Lung (tissue), 12 donors: ENCODE measurements around the gene SLC29A2. TPM values are rescaled to one million over a fixed set of nuclear protein-coding genes. Genes with fewer than 3 reads are reported as not detected.

Source experiments
- ATAC-seq: fragments of 200-7000 bp; cut with Tn5 transposase; one replicate; pipeline ENCODE4 v1.9.1; 2020; ENCODE audit warnings: moderate number of reproducible peaks; ENCODE audit not compliant: insufficient read depth, low FRiP score
- DNase-seq, 3 donors: peaks; one replicate each; pipeline ENCODE4 v3.0.0-alpha.2; 2013 to 2017
- H3K27ac ChIP-seq, 2 donors: one replicate each; pipeline ENCODE4 v1.5.1; 2013; ENCODE audit warnings: mild to moderate bottlenecking in 2 of 2, moderate library complexity in 2 of 2, control low read depth in 1 of 2, inconsistent platforms in 1 of 2, low read depth in 1 of 2, low read length in 1 of 2
- H3K27me3 ChIP-seq, 3 donors: one replicate each; pipeline ENCODE4 v1.5.1; 2013; ENCODE audit warnings: low read length in 2 of 3; ENCODE audit not compliant: control insufficient read depth in 3 of 3, insufficient read depth in 3 of 3
- H3K36me3 ChIP-seq, 4 donors: one replicate each; pipeline ENCODE4 v1.5.1; 2013; ENCODE audit warnings: low read length in 4 of 4, mild to moderate bottlenecking in 1 of 4, moderate library complexity in 1 of 4; ENCODE audit not compliant: control insufficient read depth in 4 of 4, insufficient read depth in 4 of 4
- H3K4me1 ChIP-seq, 5 donors: one replicate each; pipeline ENCODE4 v1.5.1; 2013; ENCODE audit warnings: low read length in 5 of 5, mild to moderate bottlenecking in 2 of 5, moderate library complexity in 1 of 5; ENCODE audit not compliant: control insufficient read depth in 5 of 5, insufficient read depth in 5 of 5
- H3K4me3 ChIP-seq: one replicate; pipeline ENCODE4 v1.5.1; 2013; ENCODE audit warnings: mild to moderate bottlenecking, control low read depth, moderate library complexity
- H3K9ac ChIP-seq, 2 donors: one replicate each; pipeline ENCODE4 v1.5.1; 2013; ENCODE audit warnings: low read length in 2 of 2, control low read depth in 1 of 2; ENCODE audit not compliant: insufficient read depth in 1 of 2
- H3K9me3 ChIP-seq, 4 donors: one replicate each; pipeline ENCODE4 v1.5.1; 2013; ENCODE audit warnings: low read length in 3 of 4, mild to moderate bottlenecking in 1 of 4, moderate library complexity in 1 of 4; ENCODE audit not compliant: control insufficient read depth in 4 of 4, insufficient read depth in 3 of 4
- CTCF ChIP-seq: IDR thresholded peaks from 2 replicates; pipeline ENCODE4 v1.5.1; 2012; ENCODE audit warnings: mild to moderate bottlenecking; ENCODE audit errors: control extremely low read depth, extremely low read depth
- WGBS, 2 donors: extraction: QIAGEN DNeasy Blood & Tissue Kit; methylation state at CpG; one replicate each; pipeline ENCODE4 v1.1.7; 2013; 5-methylcytosine and 5-hydroxymethylcytosine counted together
- polyA plus RNA-seq, 2 donors: library from polyadenylated mRNA; stranded (reverse); fragments of 200-250 nt; gene quantifications; one replicate each; pipeline ENCODE4 v1.2.1, GENCODE V29; 2013
- total RNA-seq, 2 donors: library from RNA; depleted of rRNA in 1 of 2; stranded (reverse); fragments of >200 nt in 1 of 2; gene quantifications; one replicate each; pipeline ENCODE4 v1.2.1, GENCODE V29; 2014 to 2021
- donor health status: control.
- donor health status: control.
- donor health status: Bipolar disorder and iron deficiency.
- donor health status: healthy.
- donor health status: DM: yes; HTN: yes; CAD: no.

SLC29A2 gene
- total and polyA plus RNA-seq, 4 donors: 6.5 to 19.4 (median 13.7) TPM

- ATAC-seq (no peak), DNase-seq (no peak)
- no peaks in the 10 kb centered on the region for H3K36me3 ChIP-seq
These were observed 6.4 kb downstream of the SLC29A2 start for GRCh38 chr11:66365166-66365565.

GRCh38 chr11:66363805-66364535 is 7.6 kb downstream of the SLC29A2 start:
- no peak for TF ChIP-seq CTCF
- Histone ChIP-seq H3K4me1 (peaks cover 0 to 5% (median 0%) of the 10 kb centered on the region in 5 donors), H3K27me3 (no peaks in the 10 kb centered on the region), H3K27ac (no peak overlapping the region), H3K4me3 (no peak overlapping the region), H3K9ac (no peak overlapping the region), H3K36me3 (no peaks in the 10 kb centered on the region), H3K9me3 (no peaks in the 10 kb centered on the region)
- no peak for DNase-seq
- ATAC-seq: no peak
- WGBS, 2 donors: 79% methylated on average over 14 to 15 of the region's 15 CpGs

More at GRCh38 chr11:66365166-66365565, 6.4 kb downstream of the SLC29A2 start:
- Histone ChIP-seq H3K9me3 (no peaks in the 10 kb centered on the region), H3K4me3 (no peak overlapping the region), H3K27me3 (peaks cover 0 to 5% (median 0%) of the 10 kb centered on the region in 3 donors), H3K4me1 (peaks cover 0 to 5% (median 0%) of the 10 kb centered on the region in 5 donors), H3K9ac (no peak overlapping the region), H3K27ac (no peak overlapping the region)
- WGBS, 2 donors: 95 to 96% methylated on average over 6 of the region's 6 CpGs
- TF ChIP-seq CTCF: no peak

GRCh38 chr11:66363187-66363601 is 8.4 kb downstream of the SLC29A2 start:
- Histone ChIP-seq H3K9me3 (no peaks in the 10 kb centered on the region), H3K9ac (no peak overlapping the region), H3K27ac (peak overlapping the region in 1 of 2 donors; percentile 0), H3K4me1 (peaks cover 0 to 5% (median 0%) of the 10 kb centered on the region in 5 donors), H3K27me3 (no peaks in the 10 kb centered on the region), H3K4me3 (no peak overlapping the region), H3K36me3 (no peaks in the 10 kb centered on the region)
- peak in 2 of 3 donors; percentile 35 to 39 for DNase-seq
- 49 to 78% methylated on average over 14 of the region's 14 CpGs for WGBS, 2 donors
- no peak for TF ChIP-seq CTCF
- peak; percentile 19 for ATAC-seq
